ENCODE results near the gene DHCR24. TPM values are rescaled to one million over a fixed set of nuclear protein-coding genes. Genes with fewer than 3 reads are reported as not detected.
A peak's percentile ranks its signal among the peaks of the same experiment; 100 is the strongest.

Gene DHCR24
- total and polyA plus RNA-seq, 2 of the 13 experiments (the other 11 are each of a cell fraction or from before 2014, with no cell fraction given): 374 to 448 TPM

- TF ChIP-seq ARID5B (CRISPR knock-in tag; IDR thresholded peaks at IDR 0.05) (peak; percentile 88), SMYD3 (CRISPR knock-in tag; IDR thresholded peaks at IDR 0.05) (peak; percentile 57; the same call in 1 of the 2 replicates), ZNF253 (CRISPR knock-in tag; IDR thresholded peaks at IDR 0.05; ENCODE audit: borderline replicate concordance) (no peak), TFE3 (CRISPR knock-in tag; IDR thresholded peaks at IDR 0.05) (peak; percentile 32; the same call in 1 of the 2 replicates), ZNF317 (CRISPR knock-in tag; IDR thresholded peaks at IDR 0.05) (no peak), MIXL1 (CRISPR knock-in tag; IDR thresholded peaks at IDR 0.05) (peak; percentile 77; the same call in 1 of the 2 replicates), HNF1B (CRISPR knock-in tag; IDR thresholded peaks at IDR 0.05) (0 out of 2 replicates have a peak, but pooled peaks have one; percentile 16), ZNF577 (CRISPR knock-in tag; IDR thresholded peaks at IDR 0.05; ENCODE audit: borderline replicate concordance, low read depth) (no peak), ZNF747 (CRISPR knock-in tag; IDR thresholded peaks at IDR 0.05; ENCODE audit: borderline replicate concordance) (no peak), JDP2 (CRISPR knock-in tag; IDR thresholded peaks at IDR 0.05; ENCODE audit: borderline replicate concordance) (no peak), ZNF891 (CRISPR knock-in tag; IDR thresholded peaks at IDR 0.05) (no peak), XBP1 (CRISPR knock-in tag; IDR thresholded peaks at IDR 0.05) (no peak), ELF1 (CRISPR knock-in tag; IDR thresholded peaks at IDR 0.05) (no peak), RFX1 (IDR thresholded peaks at IDR 0.05) (no peak), CEBPG (CRISPR knock-in tag; IDR thresholded peaks at IDR 0.05) (peak; percentile 90), KLF12 (CRISPR knock-in tag; IDR thresholded peaks at IDR 0.05; ENCODE audit: borderline replicate concordance) (no peak), LCORL (IDR thresholded peaks at IDR 0.05) (peak; percentile 36; the same call in 1 of the 2 replicates), LCORL (CRISPR knock-in tag; IDR thresholded peaks at IDR 0.05) (peak; percentile 42; the same call in 1 of the 2 replicates), ARID3A (IDR thresholded peaks at IDR 0.05; ENCODE audit: low read depth, low read length) (peak; percentile 97), FOXP1 (IDR thresholded peaks at IDR 0.05) (no peak; the same call in 1 of the 2 replicates), FOXP1 (CRISPR knock-in tag; IDR thresholded peaks at IDR 0.05) (peak; percentile 64), ZNF232 (CRISPR knock-in tag; IDR thresholded peaks at IDR 0.05; ENCODE audit: borderline replicate concordance) (no peak), SIN3B (IDR thresholded peaks at IDR 0.05; ENCODE audit: low read length) (no peak), HDAC1 (CRISPR knock-in tag; IDR thresholded peaks at IDR 0.05) (peak; percentile 54), ZNF530 (CRISPR knock-in tag; IDR thresholded peaks at IDR 0.05; ENCODE audit: low read depth) (no peak)
Observed at GRCh38 chr1:54869173-54869851, 17.7 kb downstream of the DHCR24 start (continued).

All from HepG2 (cell line).